HEK293 (cell line): Measurements from ENCODE around the gene SELPLG.
A peak's percentile ranks its signal among the peaks of the same experiment; 100 is the strongest.
"Not testable (repeated sequence)": the region's sequence is repeated elsewhere in the genome, so short reads cannot be mapped to it uniquely, and the experiment has no call there.

ENCODE experiments used
- CTCF ChIA-PET: fragments of 350-600 bp; formaldehyde crosslinking; extraction: SDS; loops from one replicate; lab custom pipeline; 2021; ENCODE audit warnings: antibody characterized with exemption; lab: Yijun Ruan, JAX
- POLR2A ChIA-PET: fragments of 300-600 bp; formaldehyde crosslinking; extraction: SDS; loops from one replicate; lab custom pipeline; 2020; ENCODE audit warnings: antibody characterized with exemption, inconsistent platforms; lab: Yijun Ruan, JAX
- H3K27ac ChIP-seq: fragments of 200-500 bp; sonication (Bioruptor generic); 2 replicates; pipeline ENCODE4 v1.5.1; 2014; ENCODE audit warnings: low read depth, low read length, control low read depth, inconsistent platforms; ENCODE audit errors: extremely low read depth
- H3K36me3 ChIP-seq, 2 experiments: fragments of 200-500 bp in 1 of 2; sonication (Bioruptor generic) in 1 of 2; 1 replicate in 1 of 2; 2 replicates in 1 of 2; pipeline ENCODE4 v1.5.1; 2014 to 2017; ENCODE audit warnings: inconsistent platforms in 2 of 2, low read length in 2 of 2; ENCODE audit not compliant: control insufficient read depth in 2 of 2, insufficient read depth in 1 of 2
- H3K4me1 ChIP-seq: fragments of 200-500 bp; sonication (Bioruptor generic); 2 replicates; pipeline ENCODE4 v1.5.1; 2014; ENCODE audit warnings: mild to moderate bottlenecking, low read length, inconsistent platforms; ENCODE audit not compliant: control insufficient read depth, insufficient read depth
- H3K4me3 ChIP-seq: 2 replicates; pipeline ENCODE4 v1.5.1; 2011; ENCODE audit warnings: low read depth, mild to moderate bottlenecking, control low read depth, low read length, moderate library complexity
- H3K9me3 ChIP-seq: fragments of 200-500 bp; sonication (Bioruptor generic); 2 replicates; pipeline ENCODE4 v1.5.1; 2014; ENCODE audit warnings: low read depth, low read length, inconsistent platforms; ENCODE audit not compliant: control insufficient read depth, insufficient read depth
- CTCF ChIP-seq: fragments of 450-650 bp; formaldehyde crosslinking; IDR thresholded peaks from 2 replicates; pipeline ENCODE4 v1.5.1; 2016; ENCODE audit warnings: missing biosample characterization, missing genetic modification characterization
- EGR2 ChIP-seq: fragments of 450-650 bp; formaldehyde crosslinking; IDR thresholded peaks from 2 replicates; pipeline ENCODE4 v1.5.1; 2016; ENCODE audit warnings: low read depth, missing biosample characterization, missing genetic modification characterization
- GLIS1 ChIP-seq: fragments of 450-650 bp; formaldehyde crosslinking; IDR thresholded peaks from 2 replicates; pipeline ENCODE4 v1.5.1; 2016; ENCODE audit warnings: missing biosample characterization, missing genetic modification characterization
- KLF16 ChIP-seq: fragments of 450-650 bp; formaldehyde crosslinking; IDR thresholded peaks from 2 replicates; pipeline ENCODE4 v1.5.1; 2017; ENCODE audit warnings: missing biosample characterization, missing genetic modification characterization
- KLF8 ChIP-seq: fragments of 450-650 bp; formaldehyde crosslinking; IDR thresholded peaks from 2 replicates; pipeline ENCODE4 v1.5.1; 2016; ENCODE audit warnings: missing biosample characterization, missing genetic modification characterization
- MZF1 ChIP-seq: fragments of 450-650 bp; formaldehyde crosslinking; IDR thresholded peaks from 2 replicates; pipeline ENCODE4 v1.5.1; 2017; ENCODE audit warnings: missing biosample characterization, missing genetic modification characterization, borderline replicate concordance
- PRDM10 ChIP-seq: fragments of 450-650 bp; formaldehyde crosslinking; IDR thresholded peaks from 2 replicates; pipeline ENCODE4 v1.5.1; 2016; ENCODE audit warnings: missing biosample characterization, missing genetic modification characterization
- SCRT1 ChIP-seq: fragments of 450-650 bp; formaldehyde crosslinking; IDR thresholded peaks from 2 replicates; pipeline ENCODE4 v1.5.1; 2016; ENCODE audit warnings: missing biosample characterization, missing genetic modification characterization, borderline replicate concordance
- SP2 ChIP-seq: fragments of 450-650 bp; formaldehyde crosslinking; IDR thresholded peaks from 2 replicates; pipeline ENCODE4 v1.5.1; 2016; ENCODE audit warnings: missing biosample characterization, missing genetic modification characterization
- ZBTB17 ChIP-seq: fragments of 450-650 bp; formaldehyde crosslinking; IDR thresholded peaks from 2 replicates; pipeline ENCODE4 v1.5.1; 2016; ENCODE audit warnings: missing biosample characterization, missing genetic modification characterization
- ZFHX2 ChIP-seq: fragments of 450-650 bp; formaldehyde crosslinking; conservative IDR thresholded peaks from 2 replicates; pipeline ENCODE4 v1.5.1; 2016; ENCODE audit warnings: missing biosample characterization, missing genetic modification characterization
- ZNF140 ChIP-seq: fragments of 450-650 bp; formaldehyde crosslinking; IDR thresholded peaks from 2 replicates; pipeline ENCODE4 v1.5.1; 2016; ENCODE audit warnings: missing biosample characterization, missing genetic modification characterization
- ZNF169 ChIP-seq: fragments of 450-650 bp; formaldehyde crosslinking; IDR thresholded peaks from 2 replicates; pipeline ENCODE4 v1.5.1; 2016; ENCODE audit warnings: missing biosample characterization, missing genetic modification characterization
- ZNF174 ChIP-seq: fragments of 450-650 bp; formaldehyde crosslinking; IDR thresholded peaks from 2 replicates; pipeline ENCODE4 v1.5.0; 2017; ENCODE audit warnings: missing biosample characterization, mild to moderate bottlenecking, missing genetic modification characterization
- ZNF280D ChIP-seq: fragments of 450-650 bp; formaldehyde crosslinking; IDR thresholded peaks from 2 replicates; pipeline ENCODE4 v1.5.1; 2016; ENCODE audit warnings: missing biosample characterization, missing genetic modification characterization
- ZNF629 ChIP-seq: fragments of 450-650 bp; formaldehyde crosslinking; IDR thresholded peaks from 2 replicates; pipeline ENCODE4 v1.5.1; 2017; ENCODE audit warnings: missing biosample characterization, missing genetic modification characterization
- ZNF654 ChIP-seq: fragments of 450-650 bp; formaldehyde crosslinking; IDR thresholded peaks from 2 replicates; pipeline ENCODE4 v1.5.1; 2016; ENCODE audit warnings: low read depth, missing biosample characterization, missing genetic modification characterization
- ZSCAN30 ChIP-seq: fragments of 450-650 bp; IDR thresholded peaks from 2 replicates; pipeline ENCODE4 v1.5.1; 2018; ENCODE audit warnings: missing biosample characterization, mild to moderate bottlenecking, missing genetic modification characterization, moderate library complexity

SELPLG gene

GRCh38 chr12:108618953-108619274 lies 14.8 kb downstream of the SELPLG start:
- CTCF ChIA-PET: interaction anchor here (0.6 to 7.2 kb wide), 15 partner anchors 12 to 1576 kb away, joined by 3 to 160 read pairs (median 7); partner anchors contain the start of genes ISCU and SART3
- TF ChIP-seq PRDM10: peak; percentile 20
- POLR2A ChIA-PET, H3K4me1 ChIP-seq, H3K27ac ChIP-seq, H3K36me3 ChIP-seq, H3K4me3 ChIP-seq, H3K9me3 ChIP-seq: not testable (repeated sequence)

- H3K36me3 ChIP-seq: no peaks in the 10 kb centered on the region
- ChIA-PET CTCF (interaction anchor here (0.6 to 7.2 kb wide), 46 partner anchors 9 to 1575 kb away, joined by 3 to 160 read pairs (median 5); partner anchors contain the start of genes ISCU and SART3), POLR2A (no interaction called here)
- no peaks in the 10 kb centered on the region for H3K9me3 ChIP-seq
- H3K27ac ChIP-seq: no peak overlapping the region
- H3K4me1 ChIP-seq: no peaks in the 10 kb centered on the region
- no peak overlapping the region for H3K4me3 ChIP-seq
- TF ChIP-seq ZNF140 (no peak), CTCF (tag by site-specific recombination) (peak; percentile 75), ZFHX2 (tag by site-specific recombination) (peak; percentile 54), GLIS1 (tag by site-specific recombination) (peak; percentile 34; the same call in 1 of the 2 replicates), SCRT1 (tag by site-specific recombination) (no peak), ZNF169 (tag by site-specific recombination) (no peak), ZBTB17 (tag by site-specific recombination) (no peak), ZNF174 (no peak), MZF1 (tag by site-specific recombination) (0 out of 2 replicates have a peak, but pooled peaks have one; percentile 21), KLF8 (tag by site-specific recombination) (peak; percentile 38; the same call in 1 of the 2 replicates), ZNF629 (tag by site-specific recombination) (0 out of 2 replicates have a peak, but pooled peaks have one; percentile 11), ZNF280D (no peak), EGR2 (tag by site-specific recombination) (peak; percentile 63; the same call in 1 of the 2 replicates), ZSCAN30 (tag by site-specific recombination) (peak; percentile 50; the same call in 1 of the 2 replicates), SP2 (tag by site-specific recombination) (no peak), KLF16 (tag by site-specific recombination) (no peak), PRDM10 (peak; percentile 95), ZNF654 (tag by site-specific recombination) (peak; percentile 87)
Observed at GRCh38 chr12:108618079-108618952, 15.4 kb downstream of the SELPLG start.
